GM12874 (cell line): ENCODE data around the gene ITSN1.

Experiments
- CTCF ChIP-seq: IDR thresholded peaks from 2 replicates; pipeline ENCODE4 v1.5.1; 2011; ENCODE audit warnings: low read depth, mild to moderate bottlenecking, control low read depth, low read length, moderate library complexity; ENCODE audit not compliant: insufficient read depth

Gene ITSN1

GRCh38 chr21:33781121-33781520, 138.8 kb downstream of the ITSN1 start:
- no peak for TF ChIP-seq CTCF

GRCh38 chr21:33783187-33783979, 141.1 kb downstream of the ITSN1 start:
- no peak for TF ChIP-seq CTCF

GRCh38 chr21:33787431-33787830, 145.1 kb downstream of the ITSN1 start:
- TF ChIP-seq CTCF = no peak

GRCh38 chr21:33789697-33790096, 147.4 kb downstream of the ITSN1 start:
- no peak for TF ChIP-seq CTCF

- TF ChIP-seq CTCF = no peak
These were observed 148.8 kb downstream of the ITSN1 start for GRCh38 chr21:33791073-33791472.

- TF ChIP-seq CTCF = no peak
These were observed 152.3 kb downstream of the ITSN1 start for GRCh38 chr21:33794596-33794995.

- TF ChIP-seq CTCF = no peak
These were observed 155.3 kb downstream of the ITSN1 start for GRCh38 chr21:33797565-33797964.
